Esophagus squamous epithelium (tissue), 5 donors: Measurements from ENCODE around the gene HDAC7. TPM values are rescaled to one million over a fixed set of nuclear protein-coding genes. Genes with fewer than 3 reads are reported as not detected.

ENCODE experiments used
- DNase-seq: peaks from one replicate; lab custom pipeline; 2025; lab: John Stamatoyannopoulos, UW
- H3K27ac ChIP-seq, 4 donors: fragments of 200-600 bp; sonication (generic); one replicate each; pipeline ENCODE4 v1.5.1; 2016 to 2019; ENCODE audit warnings: mild to moderate bottlenecking in 1 of 4
- H3K27me3 ChIP-seq, 4 donors: fragments of 200-600 bp; sonication (generic); 1 replicate in 3 of 4; 2 replicates in 1 of 4; pipeline versions ENCODE4 v1.5.1 to v1.6.0; 2017 to 2021; ENCODE audit warnings: antibody characterized with exemption in 1 of 4
- H3K36me3 ChIP-seq, 3 donors: fragments of 200-600 bp; sonication (generic); one replicate each; pipeline ENCODE4 v1.5.1; 2016 to 2019
- H3K4me1 ChIP-seq, 3 donors: fragments of 200-600 bp; sonication (generic); one replicate each; pipeline ENCODE4 v1.5.1; 2017 to 2019
- H3K4me3 ChIP-seq, 4 donors: fragments of 200-600 bp; sonication (generic); 1 replicate in 3 of 4; 2 replicates in 1 of 4; pipeline ENCODE4 v1.5.1; 2016 to 2019; ENCODE audit warnings: mild to moderate bottlenecking in 2 of 4, moderate library complexity in 1 of 4
- H3K9me3 ChIP-seq, 3 donors: fragments of 200-600 bp; sonication (generic); one replicate each; pipeline ENCODE4 v1.5.1; 2016 to 2019
- CTCF ChIP-seq, 6 experiments: fragments of 450-650 bp in 4 of 6; fragments of 200-600 bp in 2 of 6; sonication (generic) in 2 of 6; IDR thresholded peaks; one replicate each; pipeline ENCODE4 v1.5.1; 2016 to 2019; ENCODE audit warnings: antibody characterized with exemption in 6 of 6, mild to moderate bottlenecking in 4 of 6, moderate library complexity in 4 of 6
- POLR2A ChIP-seq, 4 donors: fragments of 450-650 bp; IDR thresholded peaks; one replicate each; pipeline ENCODE4 v1.6.1; 2017; ENCODE audit warnings: antibody characterized with exemption in 4 of 4, mild to moderate bottlenecking in 4 of 4, moderate library complexity in 3 of 4
- WGBS, 2 donors: methylation state at CpG; one replicate each; pipeline ENCODE4 v1.1.5; 2018; 5-methylcytosine and 5-hydroxymethylcytosine counted together
- intact Hi-C: fragments of 100-400 bp; cut with DNase I; formaldehyde crosslinking; loops from one replicate; pipeline ENCODE4 v1.15.0; 2022
- total RNA-seq, 4 donors: library from RNA; depleted of rRNA; stranded (reverse); fragments of >200 nt; gene quantifications; one replicate each; pipeline ENCODE4 v1.1.0, GENCODE V29; 2016
- donor health status: DM: yes; HTN: yes; CAD: no.

The HDAC7 gene
- total RNA-seq, 4 donors from 2014 or later = 19.8 to 37.2 (median 24.0) TPM

GRCh38 chr12:47787596-47788319 lies 31.9 kb downstream of the HDAC7 start:
- H3K27me3 ChIP-seq = no peaks in the 10 kb centered on the region
- no peak for DNase-seq
- WGBS, 2 donors = 76 to 81% methylated on average over 11 of the region's 14 CpGs
- peaks cover 7 to 43% (median 9%) of the 10 kb centered on the region in 3 donors for H3K4me1 ChIP-seq
- peaks cover 60 to 100% (median 68%) of the 10 kb centered on the region in 3 donors for H3K36me3 ChIP-seq
- peak overlapping the region in 1 of 4 donors; percentile 6 for H3K27ac ChIP-seq
- no peak for TF ChIP-seq POLR2A (IDR thresholded peaks at IDR 0.05)
- no peak for TF ChIP-seq CTCF (IDR thresholded peaks at IDR 0.05)
- no peaks in the 10 kb centered on the region for H3K9me3 ChIP-seq
- H3K4me3 ChIP-seq = no peak overlapping the region
- intact Hi-C loops = no loop called here

- Histone ChIP-seq H3K36me3 (peaks cover 60 to 96% (median 68%) of the 10 kb centered on the region in 3 donors), H3K9me3 (no peaks in the 10 kb centered on the region), H3K4me1 (peaks cover 16 to 53% (median 19%) of the 10 kb centered on the region in 3 donors), H3K27ac (peak overlapping the region in 3 of 4 donors; percentile 39 to 84 (median 61)), H3K27me3 (no peaks in the 10 kb centered on the region), H3K4me3 (no peak overlapping the region)
- TF ChIP-seq CTCF (IDR thresholded peaks at IDR 0.05) (no peak), POLR2A (IDR thresholded peaks at IDR 0.05) (no peak)
- 91 to 100% methylated on average over 3 to 4 of the region's 10 CpGs for WGBS, 2 donors
- DNase-seq = no peak
- intact Hi-C loops = no loop called here
Measured at GRCh38 chr12:47786662-47787280, 32.9 kb downstream of the HDAC7 start.

DNA sequence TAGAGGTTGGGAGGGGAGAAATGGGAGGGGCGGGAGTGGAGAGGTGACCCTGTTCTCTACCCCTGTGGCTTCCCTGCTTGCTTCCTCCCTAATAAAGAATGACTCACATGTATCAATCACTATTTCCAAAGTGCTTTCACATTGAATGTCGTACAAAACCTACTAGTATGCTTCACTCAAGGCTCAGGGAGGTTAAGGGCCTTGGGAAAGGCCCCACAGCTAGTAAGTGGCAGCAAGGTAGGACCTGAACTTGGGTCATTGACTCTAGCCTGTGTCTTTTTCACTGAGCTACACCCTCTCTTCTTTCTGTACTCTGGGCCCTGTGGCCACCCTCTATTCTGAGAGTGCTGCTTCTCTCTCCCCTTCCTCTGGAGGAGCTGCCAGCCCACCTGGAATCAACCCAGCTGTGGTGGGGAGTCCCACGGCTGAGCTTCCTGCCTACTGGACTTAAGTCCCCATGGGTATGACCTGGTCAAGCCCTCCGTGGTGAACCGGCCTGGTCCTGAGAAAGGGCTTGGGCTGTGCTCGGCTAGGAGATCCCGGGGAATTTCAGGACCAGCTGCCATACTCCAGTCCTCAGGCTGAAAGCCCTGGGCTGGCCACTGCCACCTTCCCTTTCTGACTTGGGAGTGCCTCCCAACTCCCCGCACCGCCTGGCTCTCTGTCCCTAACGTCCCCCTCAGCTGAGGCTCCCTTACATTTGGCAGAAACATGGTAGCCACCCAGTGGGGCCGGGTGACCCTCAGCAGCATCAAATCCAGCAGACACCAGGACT lies 33.6 kb downstream of the HDAC7 start:
- Histone ChIP-seq H3K9me3 (no peaks in the 10 kb centered on the region), H3K36me3 (peaks cover 60 to 95% (median 63%) of the 10 kb centered on the region in 3 donors), H3K4me3 (no peak overlapping the region), H3K27ac (peak overlapping the region; percentile 26 to 84 (median 50)), H3K27me3 (no peaks in the 10 kb centered on the region), H3K4me1 (peaks cover 23 to 60% (median 26%) of the 10 kb centered on the region in 3 donors)
- TF ChIP-seq CTCF (IDR thresholded peaks at IDR 0.05) (no peak), POLR2A (IDR thresholded peaks at IDR 0.05) (no peak)
- 46 to 76% methylated on average over 3 to 7 of the region's 11 CpGs for WGBS, 2 donors
- intact Hi-C loops = no loop called here
- DNase-seq = no peak

DNA sequence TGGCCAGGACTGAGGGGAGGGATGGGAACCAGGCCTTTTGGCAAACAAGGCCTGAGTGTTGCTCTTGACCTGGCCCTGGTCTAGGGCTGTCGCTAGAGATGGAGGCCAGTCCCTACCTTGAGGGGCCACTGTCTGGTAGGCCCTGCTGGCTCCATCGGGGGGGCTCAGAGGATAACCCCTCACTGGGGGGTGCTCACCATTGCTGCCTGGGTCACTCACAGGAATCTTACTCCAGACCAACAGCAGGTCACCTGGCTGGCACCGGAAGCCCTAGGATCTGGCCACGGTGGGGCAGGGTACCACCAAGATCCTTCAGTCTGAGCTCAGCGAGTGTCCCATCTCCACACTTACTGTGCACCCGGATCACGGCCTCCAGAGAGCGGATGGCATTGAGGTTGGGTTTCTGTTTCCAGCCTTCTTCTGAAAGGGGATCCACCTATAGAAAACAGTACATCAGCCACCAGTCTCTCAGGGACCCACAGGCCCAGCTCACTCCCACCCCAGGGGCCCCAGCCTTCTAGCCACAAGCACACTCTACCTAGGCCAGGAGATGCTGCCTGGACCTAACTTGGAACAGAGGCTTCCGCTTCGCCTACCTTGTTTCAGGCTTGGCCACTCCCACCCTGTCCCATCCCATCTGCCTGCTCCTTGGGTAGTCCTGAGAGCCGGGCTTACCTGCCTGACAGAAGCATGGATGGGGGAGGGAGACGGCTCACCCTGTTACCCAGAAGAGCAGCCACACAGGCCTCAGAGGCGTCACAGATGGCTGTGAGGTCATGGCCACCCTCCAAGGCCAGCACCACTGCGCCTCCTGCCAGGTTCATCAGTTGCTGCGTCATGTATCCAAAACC lies 34.4 kb downstream of the HDAC7 start:
- H3K9me3 ChIP-seq = no peaks in the 10 kb centered on the region
- H3K4me3 ChIP-seq = no peak overlapping the region
- peak overlapping the region; percentile 26 to 84 (median 50) for H3K27ac ChIP-seq
- intact Hi-C loops = no loop called here
- H3K27me3 ChIP-seq = no peaks in the 10 kb centered on the region
- peaks cover 24 to 68% (median 27%) of the 10 kb centered on the region in 3 donors for H3K4me1 ChIP-seq
- TF ChIP-seq CTCF (IDR thresholded peaks at IDR 0.05) (no peak), POLR2A (IDR thresholded peaks at IDR 0.05) (no peak)
- no peak for DNase-seq
- peaks cover 57 to 95% (median 60%) of the 10 kb centered on the region in 3 donors for H3K36me3 ChIP-seq
- 92 to 93% methylated on average over 3 to 6 of the region's 15 CpGs for WGBS, 2 donors
